GM23338 (cell line): ENCODE data around the gene ARID1B. TPM values are rescaled to one million over a fixed set of nuclear protein-coding genes. Genes with fewer than 3 reads are reported as not detected.

Experiments
- ATAC-seq: fragments of 200-7000 bp; cut with Tn5 transposase; 3 replicates; pipeline ENCODE4 v1.9.1; 2020
- DNase-seq: peaks from one replicate; pipeline ENCODE4 v3.0.0-alpha.2; 2015; ENCODE audit warnings: low spot score
- H2AFZ ChIP-seq: fragments of 200-600 bp; sonication (generic); 2 replicates; pipeline ENCODE4 v1.8.0; 2016; ENCODE audit warnings: antibody characterized with exemption, mild to moderate bottlenecking, moderate library complexity
- H3F3A ChIP-seq: fragments of 200-600 bp; sonication (generic); replicated peaks from 2 replicates; pipeline ENCODE4 v1.8.0; 2017; ENCODE audit warnings: antibody characterized with exemption, mixed run types, low read depth
- H3K27ac ChIP-seq: fragments of 200-600 bp; sonication (generic); 2 replicates; pipeline ENCODE4 v1.6.1; 2016; ENCODE audit warnings: low read depth
- H3K27me3 ChIP-seq: fragments of 200-600 bp; sonication (generic); 2 replicates; pipeline ENCODE4 v1.8.0; 2016; ENCODE audit warnings: mild to moderate bottlenecking, mixed run types, moderate library complexity; ENCODE audit not compliant: insufficient read depth
- H3K36me3 ChIP-seq: fragments of 200-600 bp; sonication (generic); 2 replicates; pipeline ENCODE4 v1.8.0; 2016; ENCODE audit warnings: mild to moderate bottlenecking; ENCODE audit not compliant: insufficient read depth
- H3K4me1 ChIP-seq: fragments of 200-600 bp; sonication (generic); 2 replicates; pipeline ENCODE4 v1.8.0; 2016; ENCODE audit warnings: mild to moderate bottlenecking, moderate library complexity; ENCODE audit not compliant: insufficient read depth
- H3K4me2 ChIP-seq: fragments of 200-600 bp; sonication (generic); 2 replicates; pipeline ENCODE4 v1.7.1; 2017; ENCODE audit warnings: mixed run types
- H3K4me3 ChIP-seq: fragments of 200-600 bp; sonication (generic); 2 replicates; pipeline ENCODE4 v1.6.1; 2016; ENCODE audit warnings: mixed run types
- H3K79me2 ChIP-seq: fragments of 200-600 bp; sonication (generic); replicated peaks from 2 replicates; pipeline ENCODE4 v1.8.0; 2017; ENCODE audit warnings: mild to moderate bottlenecking; ENCODE audit not compliant: insufficient read depth
- H3K9me2 ChIP-seq: fragments of 200-600 bp; sonication (generic); 2 replicates; pipeline ENCODE4 v1.8.0; 2017; ENCODE audit not compliant: insufficient read depth
- H4K20me1 ChIP-seq: fragments of 200-600 bp; sonication (generic); replicated peaks from 2 replicates; pipeline ENCODE4 v1.8.0; 2017; ENCODE audit warnings: mild to moderate bottlenecking; ENCODE audit not compliant: insufficient read depth
- H3K27ac Mint-ChIP-seq: 2 replicates; pipeline ENCODE4 v1.8.0; 2020; ENCODE audit warnings: inconsistent platforms, mild to moderate bottlenecking, moderate library complexity, mixed read lengths
- H3K27me3 Mint-ChIP-seq: 3 replicates; pipeline ENCODE4 v1.8.0; 2022; ENCODE audit warnings: low read depth, mild to moderate bottlenecking, moderate library complexity, mixed read lengths, inconsistent platforms; ENCODE audit not compliant: insufficient read depth, poor library complexity
- H3K36me3 Mint-ChIP-seq: 3 replicates; pipeline ENCODE4 v1.8.0; 2021; ENCODE audit warnings: low read depth, mild to moderate bottlenecking, inconsistent platforms, moderate library complexity, mixed read lengths
- H3K4me1 Mint-ChIP-seq: 3 replicates; pipeline ENCODE4 v1.8.0; 2020; ENCODE audit warnings: mild to moderate bottlenecking, inconsistent platforms, mixed read lengths
- H3K4me3 Mint-ChIP-seq: 3 replicates; pipeline ENCODE4 v1.8.0; 2021; ENCODE audit warnings: moderate library complexity, mild to moderate bottlenecking, inconsistent platforms, mixed read lengths
- H3K9me3 Mint-ChIP-seq: 3 replicates; pipeline ENCODE4 v1.8.0; 2020; ENCODE audit warnings: moderate library complexity, mild to moderate bottlenecking, inconsistent platforms, mixed read lengths
- CREB1 ChIP-seq: fragments of 250-450 bp; sonication (Bioruptor Pico); IDR thresholded peaks from 2 replicates; pipeline ENCODE4 v1.5.0; 2020; ENCODE audit warnings: low read depth, mild to moderate bottlenecking, moderate library complexity
- CTCF ChIP-seq, 2 experiments: fragments of 200-600 bp in 1 of 2; sonication (generic) in 1 of 2; conservative IDR thresholded peaks; 2 replicates each; pipeline versions ENCODE4 v1.5.1 to v1.6.1; 2016 to 2017; ENCODE audit warnings: antibody characterized with exemption in 2 of 2, low read depth in 2 of 2, mild to moderate bottlenecking in 2 of 2, moderate library complexity in 1 of 2
- ETS1 ChIP-seq: IDR thresholded peaks from 2 replicates; pipeline ENCODE4 v1.6.1; 2016; ENCODE audit warnings: antibody characterized with exemption
- EZH2 ChIP-seq: fragments of 200-600 bp; sonication (generic); IDR thresholded peaks from one replicate; pipeline ENCODE4 v1.8.0; 2017; ENCODE audit warnings: antibody characterized with exemption, mild to moderate bottlenecking, low read depth; ENCODE audit not compliant: unreplicated experiment
- EZH2phosphoT487 ChIP-seq: fragments of 200-600 bp; sonication (generic); IDR thresholded peaks from one replicate; pipeline ENCODE4 v1.8.1; 2018; ENCODE audit warnings: antibody characterized with exemption; ENCODE audit not compliant: unreplicated experiment
- JUNB ChIP-seq: IDR thresholded peaks from one replicate; pipeline ENCODE4 v1.6.1; 2016; ENCODE audit warnings: antibody characterized with exemption; ENCODE audit not compliant: unreplicated experiment
- NANOG ChIP-seq: IDR thresholded peaks from 2 replicates; pipeline ENCODE4 v1.6.1; 2016; ENCODE audit warnings: antibody characterized with exemption, borderline replicate concordance
- POLR2AphosphoS5 ChIP-seq: IDR thresholded peaks from 2 replicates; pipeline ENCODE4 v1.6.1; 2016; ENCODE audit warnings: antibody characterized with exemption, low read depth
- REST ChIP-seq: IDR thresholded peaks from one replicate; pipeline ENCODE4 v1.6.1; 2018; ENCODE audit warnings: antibody characterized with exemption; ENCODE audit not compliant: unreplicated experiment
- STAT1 ChIP-seq: IDR thresholded peaks from one replicate; pipeline ENCODE4 v1.6.1; 2016; ENCODE audit warnings: antibody characterized with exemption; ENCODE audit not compliant: unreplicated experiment
- ZNF114 ChIP-seq: fragments of 250-450 bp; sonication (Bioruptor Pico); IDR thresholded peaks from 2 replicates; pipeline ENCODE4 v1.5.0; 2020; ENCODE audit warnings: mild to moderate bottlenecking, moderate library complexity
- ZNF331 ChIP-seq: fragments of 250-450 bp; sonication (Bioruptor Pico); IDR thresholded peaks from 2 replicates; pipeline ENCODE4 v1.5.0; 2020; ENCODE audit warnings: low read depth, mild to moderate bottlenecking, moderate library complexity
- ZNF462 ChIP-seq: fragments of 250-450 bp; sonication (Bioruptor Pico); IDR thresholded peaks from 2 replicates; pipeline ENCODE4 v1.5.0; 2020; ENCODE audit warnings: mild to moderate bottlenecking, moderate library complexity
- polyA plus RNA-seq: library from polyadenylated mRNA; unstranded; fragments of >200 nt; fragmentation: Nextera tagmentation; extraction: Ambion mirVana; gene quantifications from 2 replicates; pipeline ENCODE4 v1.2.1, GENCODE V29; 2016
- total RNA-seq: library from RNA; depleted of rRNA; stranded (reverse); fragments of >200 nt; shearing (Covaris generic); gene quantifications from 2 replicates; pipeline ENCODE4 v1.2.3, GENCODE V29; 2014

Gene ARID1B
- total and polyA plus RNA-seq, 2 experiments from 2014 or later = 59.3 to 72.2 TPM

- Mint-ChIP-seq H3K27me3 (peaks cover 14% of the 10 kb centered on the region), H3K4me1 (peaks cover 39% of the 10 kb centered on the region), H3K4me3 (no peak overlapping the region), H3K9me3 (no peaks in the 10 kb centered on the region), H3K27ac (no peak overlapping the region), H3K36me3 (no peaks in the 10 kb centered on the region)
- Histone ChIP-seq H3K27ac (no peak overlapping the region), H3K4me1 (peaks cover 18% of the 10 kb centered on the region), H3K4me2 (no peak overlapping the region), H3K9me2 (no peaks in the 10 kb centered on the region), H3F3A (no peaks in the 10 kb centered on the region), H3K36me3 (no peaks in the 10 kb centered on the region), H2AFZ (no peak overlapping the region), H4K20me1 (no peaks in the 10 kb centered on the region), H3K27me3 (no peaks in the 10 kb centered on the region), H3K4me3 (no peak overlapping the region), H3K79me2 (peaks cover 62% of the 10 kb centered on the region)
- TF ChIP-seq ZNF462 = no peak
- no peak for TF ChIP-seq CREB1
- no peak for TF ChIP-seq CTCF (conservative IDR thresholded peaks at IDR 0.05; ENCODE audit: low read depth in 2 of 2)
- TF ChIP-seq EZH2phosphoT487 = no peak
- no peak for TF ChIP-seq STAT1
- TF ChIP-seq ZNF114 (CRISPR knock-in tag) = no peak
- TF ChIP-seq NANOG = no peak
- no peak for TF ChIP-seq EZH2
- TF ChIP-seq REST = no peak
- no peak for TF ChIP-seq ETS1
- no peak for TF ChIP-seq ZNF331 (CRISPR knock-in tag)
- no peak for TF ChIP-seq JUNB
- TF ChIP-seq POLR2AphosphoS5 = no peak
- DNase-seq = no peak
- no peak for ATAC-seq
These were observed 270.8 kb downstream of the ARID1B start for GRCh38 chr6:157047951-157048350.
